Esophagus (tissue), 2 donors: ENCODE results near the gene NAA60. TPM values are rescaled to one million over a fixed set of nuclear protein-coding genes. Genes with fewer than 3 reads are reported as not detected.
"Not testable (repeated sequence)": the region's sequence is repeated elsewhere in the genome, so short reads cannot be mapped to it uniquely, and the experiment has no call there.

Experiments used
- H3K27ac ChIP-seq, 2 donors: one replicate each; pipeline ENCODE4 v1.5.1; 2013; ENCODE audit warnings: low read depth in 2 of 2, mild to moderate bottlenecking in 2 of 2, inconsistent platforms in 1 of 2, low read length in 1 of 2, moderate library complexity in 1 of 2
- H3K27me3 ChIP-seq, 2 donors: one replicate each; pipeline ENCODE4 v1.6.1; 2013; ENCODE audit warnings: low read length in 2 of 2, control low read depth in 1 of 2, mild to moderate bottlenecking in 1 of 2; ENCODE audit not compliant: insufficient read depth in 2 of 2, control insufficient read depth in 1 of 2
- H3K36me3 ChIP-seq, 2 donors: one replicate each; pipeline ENCODE4 v1.6.1; 2013; ENCODE audit warnings: low read length in 1 of 2; ENCODE audit not compliant: control insufficient read depth in 2 of 2, insufficient read depth in 2 of 2
- H3K4me1 ChIP-seq, 2 donors: one replicate each; pipeline ENCODE4 v1.6.1; 2013; ENCODE audit warnings: low read length in 1 of 2; ENCODE audit not compliant: control insufficient read depth in 2 of 2, insufficient read depth in 2 of 2
- H3K4me3 ChIP-seq, 2 donors: one replicate each; pipeline ENCODE4 v1.5.1; 2013; ENCODE audit warnings: low read length in 2 of 2, mild to moderate bottlenecking in 2 of 2, low read depth in 1 of 2, moderate library complexity in 1 of 2
- H3K9me3 ChIP-seq, 2 donors: one replicate each; pipeline ENCODE4 v1.6.1; 2013; ENCODE audit warnings: mild to moderate bottlenecking in 2 of 2, low read depth in 1 of 2, low read length in 1 of 2, moderate library complexity in 1 of 2; ENCODE audit not compliant: control insufficient read depth in 2 of 2, insufficient read depth in 1 of 2
- WGBS, 2 donors: extraction: QIAGEN DNeasy Blood & Tissue Kit; methylation state at CpG; one replicate each; pipeline ENCODE4 v1.1.7; 2013; 5-methylcytosine and 5-hydroxymethylcytosine counted together
- polyA plus RNA-seq, 2 donors: library from polyadenylated mRNA; stranded (reverse); fragments of 200-250 nt; gene quantifications; one replicate each; pipeline ENCODE4 v1.2.3, GENCODE V29; 2013
- donor health status: healthy with polysubstance abuse.
- donor health status: Bipolar disorder and iron deficiency.

NAA60 gene
- polyA plus RNA-seq, 2 donors = 23.3 to 28.7 TPM

- Histone ChIP-seq H3K4me3 (no peak overlapping the region), H3K9me3 (no peaks in the 10 kb centered on the region), H3K27ac (no peak overlapping the region), H3K36me3 (peaks cover 0 to 20% of the 10 kb centered on the region in 2 donors), H3K27me3 (no peaks in the 10 kb centered on the region), H3K4me1 (peaks cover 6 to 16% of the 10 kb centered on the region in 2 donors)
- WGBS, 2 donors = 89 to 92% methylated on average over 20 of the region's 20 CpGs
These were observed 28.2 kb downstream of the NAA60 start for GRCh38 chr16:3471518-3472176.

- no peak overlapping the region for H3K4me3 ChIP-seq
- H3K27me3 ChIP-seq = no peaks in the 10 kb centered on the region
- peaks cover 0 to 14% of the 10 kb centered on the region in 2 donors for H3K36me3 ChIP-seq
- H3K27ac ChIP-seq = no peak overlapping the region
- peaks cover 6 to 9% of the 10 kb centered on the region in 2 donors for H3K4me1 ChIP-seq
- 87 to 88% methylated on average over 10 of the region's 10 CpGs for WGBS, 2 donors
- no peaks in the 10 kb centered on the region for H3K9me3 ChIP-seq
These were observed 29.6 kb downstream of the NAA60 start for GRCh38 chr16:3472878-3473595.

GRCh38 chr16:3473596-3473943 lies 30.1 kb downstream of the NAA60 start:
- not testable (repeated sequence) for H3K9me3 ChIP-seq, H3K4me1 ChIP-seq, H3K4me3 ChIP-seq, H3K27me3 ChIP-seq, H3K27ac ChIP-seq
- 87 to 96% methylated on average over 3 of the region's 3 CpGs for WGBS, 2 donors
- H3K36me3 ChIP-seq = peaks cover 0 to 14% of the 10 kb centered on the region in 2 donors

GRCh38 chr16:3474136-3474779 lies 30.8 kb downstream of the NAA60 start:
- Histone ChIP-seq H3K27ac (no peak overlapping the region), H3K4me3 (no peak overlapping the region), H3K36me3 (peaks cover 0 to 16% of the 10 kb centered on the region in 2 donors), H3K9me3 (no peaks in the 10 kb centered on the region), H3K4me1 (peaks cover 4 to 6% of the 10 kb centered on the region in 2 donors), H3K27me3 (no peaks in the 10 kb centered on the region)
- 79 to 87% methylated on average over 16 of the region's 16 CpGs for WGBS, 2 donors

- H3K4me1 ChIP-seq, H3K9me3 ChIP-seq, H3K27me3 ChIP-seq, H3K27ac ChIP-seq, H3K4me3 ChIP-seq: not testable (repeated sequence)
- peaks cover 0 to 20% of the 10 kb centered on the region in 2 donors for H3K36me3 ChIP-seq
- WGBS, 2 donors = 96 to 99% methylated on average over 7 of the region's 7 CpGs
These were observed 31.4 kb downstream of the NAA60 start for GRCh38 chr16:3474870-3475269.

GRCh38 chr16:3475604-3476375 lies 32.3 kb downstream of the NAA60 start:
- Histone ChIP-seq H3K4me3 (no peak overlapping the region), H3K36me3 (peaks cover 0 to 22% of the 10 kb centered on the region in 2 donors), H3K4me1 (peaks cover 0 to 6% of the 10 kb centered on the region in 2 donors), H3K27me3 (no peaks in the 10 kb centered on the region), H3K27ac (no peak overlapping the region), H3K9me3 (no peaks in the 10 kb centered on the region)
- WGBS, 2 donors = 93 to 94% methylated on average over 29 of the region's 29 CpGs

GRCh38 chr16:3476409-3476808 lies 32.9 kb downstream of the NAA60 start:
- H3K36me3 ChIP-seq = peaks cover 0 to 24% of the 10 kb centered on the region in 2 donors
- no peak overlapping the region for H3K27ac ChIP-seq
- peaks cover 0 to 6% of the 10 kb centered on the region in 2 donors for H3K4me1 ChIP-seq
- 92 to 99% methylated on average over 3 of the region's 3 CpGs for WGBS, 2 donors
- H3K9me3 ChIP-seq = no peaks in the 10 kb centered on the region
- no peak overlapping the region for H3K4me3 ChIP-seq
- H3K27me3 ChIP-seq = no peaks in the 10 kb centered on the region

GRCh38 chr16:3478242-3478925 lies 34.9 kb downstream of the NAA60 start:
- no peaks in the 10 kb centered on the region for H3K9me3 ChIP-seq
- no peaks in the 10 kb centered on the region for H3K4me1 ChIP-seq
- WGBS, 2 donors = 78 to 84% methylated on average over 11 of the region's 11 CpGs
- peaks cover 6 to 36% of the 10 kb centered on the region in 2 donors for H3K36me3 ChIP-seq
- no peak overlapping the region for H3K4me3 ChIP-seq
- no peak overlapping the region for H3K27ac ChIP-seq
- no peaks in the 10 kb centered on the region for H3K27me3 ChIP-seq

GRCh38 chr16:3479654-3480216 lies 36.3 kb downstream of the NAA60 start:
- WGBS, 2 donors = 88 to 90% methylated on average over 12 of the region's 12 CpGs
- no peaks in the 10 kb centered on the region for H3K4me1 ChIP-seq
- H3K36me3 ChIP-seq = peaks cover 18 to 46% of the 10 kb centered on the region in 2 donors
- H3K27ac ChIP-seq = no peak overlapping the region
- no peaks in the 10 kb centered on the region for H3K9me3 ChIP-seq
- H3K27me3 ChIP-seq = no peaks in the 10 kb centered on the region
- no peak overlapping the region for H3K4me3 ChIP-seq
